Esophagus squamous epithelium (tissue), 4 donors: Measurements from ENCODE around the gene TFF3.

ENCODE experiments used
- POLR2A ChIP-seq, 4 donors: fragments of 450-650 bp; IDR thresholded peaks; one replicate each; pipeline ENCODE4 v1.6.1; 2017; ENCODE audit warnings: antibody characterized with exemption in 4 of 4, mild to moderate bottlenecking in 4 of 4, moderate library complexity in 3 of 4
- TF ChIP-seq, protein P1 (sequence below), 6 experiments: fragments of 450-650 bp in 4 of 6; fragments of 200-600 bp in 2 of 6; sonication (generic) in 2 of 6; IDR thresholded peaks; one replicate each; pipeline ENCODE4 v1.5.1; 2016 to 2019; ENCODE audit warnings: antibody characterized with exemption in 6 of 6, mild to moderate bottlenecking in 4 of 6, moderate library complexity in 4 of 6

DNA sequence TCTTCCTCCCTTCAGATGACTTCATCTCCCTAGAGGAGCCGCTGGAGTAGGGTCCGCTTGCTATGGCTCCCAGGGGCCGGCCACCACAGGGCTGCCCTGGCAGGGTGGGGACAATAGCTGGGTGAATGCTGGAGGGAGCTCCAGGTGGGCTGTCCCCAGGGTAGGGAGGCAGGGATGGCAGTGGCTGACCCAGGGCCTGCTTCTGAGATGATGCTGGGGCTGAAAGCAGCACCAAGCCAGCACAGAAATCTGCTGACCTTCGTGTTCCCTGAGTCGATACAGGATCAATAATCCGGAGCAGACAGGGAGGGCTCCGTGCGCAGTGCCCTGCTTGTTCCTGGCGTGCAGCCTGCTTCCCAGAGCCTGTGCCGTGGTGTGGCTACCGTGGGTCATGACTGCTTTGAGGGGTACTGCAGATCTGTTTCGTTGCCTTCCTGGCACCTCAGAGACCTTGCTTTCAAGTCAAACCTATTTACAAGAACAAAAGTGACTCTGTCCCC lies 34.0 kb downstream of the TFF3 start:
- TF ChIP-seq, protein P1, sequence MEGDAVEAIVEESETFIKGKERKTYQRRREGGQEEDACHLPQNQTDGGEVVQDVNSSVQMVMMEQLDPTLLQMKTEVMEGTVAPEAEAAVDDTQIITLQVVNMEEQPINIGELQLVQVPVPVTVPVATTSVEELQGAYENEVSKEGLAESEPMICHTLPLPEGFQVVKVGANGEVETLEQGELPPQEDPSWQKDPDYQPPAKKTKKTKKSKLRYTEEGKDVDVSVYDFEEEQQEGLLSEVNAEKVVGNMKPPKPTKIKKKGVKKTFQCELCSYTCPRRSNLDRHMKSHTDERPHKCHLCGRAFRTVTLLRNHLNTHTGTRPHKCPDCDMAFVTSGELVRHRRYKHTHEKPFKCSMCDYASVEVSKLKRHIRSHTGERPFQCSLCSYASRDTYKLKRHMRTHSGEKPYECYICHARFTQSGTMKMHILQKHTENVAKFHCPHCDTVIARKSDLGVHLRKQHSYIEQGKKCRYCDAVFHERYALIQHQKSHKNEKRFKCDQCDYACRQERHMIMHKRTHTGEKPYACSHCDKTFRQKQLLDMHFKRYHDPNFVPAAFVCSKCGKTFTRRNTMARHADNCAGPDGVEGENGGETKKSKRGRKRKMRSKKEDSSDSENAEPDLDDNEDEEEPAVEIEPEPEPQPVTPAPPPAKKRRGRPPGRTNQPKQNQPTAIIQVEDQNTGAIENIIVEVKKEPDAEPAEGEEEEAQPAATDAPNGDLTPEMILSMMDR (IDR thresholded peaks at IDR 0.05), result no peak
- TF ChIP-seq POLR2A (IDR thresholded peaks at IDR 0.05), result no peak
